IPS-20b (cell line): Measurements from ENCODE around the gene GALP.

ENCODE experiments used
- H3K27ac ChIP-seq: one replicate; pipeline ENCODE4 v1.5.1; 2013; ENCODE audit warnings: low read length
- H3K27me3 ChIP-seq: 2 replicates; pipeline ENCODE4 v1.6.1; 2013; ENCODE audit warnings: mild to moderate bottlenecking, low read length, inconsistent platforms; ENCODE audit not compliant: insufficient read depth
- H3K36me3 ChIP-seq: 2 replicates; pipeline ENCODE4 v1.6.1; 2013; ENCODE audit warnings: low read depth, mild to moderate bottlenecking, inconsistent platforms, low read length, moderate library complexity; ENCODE audit not compliant: insufficient read depth
- H3K4me1 ChIP-seq: 2 replicates; pipeline ENCODE4 v1.6.1; 2013; ENCODE audit warnings: mild to moderate bottlenecking, control low read depth, inconsistent platforms, low read length, moderate library complexity; ENCODE audit not compliant: insufficient read depth
- H3K4me3 ChIP-seq: 2 replicates; pipeline ENCODE4 v1.5.1; 2013; ENCODE audit warnings: mild to moderate bottlenecking, low read length, inconsistent platforms
- H3K9ac ChIP-seq: 2 replicates; pipeline ENCODE4 v1.6.1; 2013; ENCODE audit warnings: low read depth, mild to moderate bottlenecking, inconsistent platforms, low read length, moderate library complexity
- H3K9me3 ChIP-seq: 2 replicates; pipeline ENCODE4 v1.6.1; 2013; ENCODE audit warnings: mild to moderate bottlenecking, low read depth, low read length, inconsistent platforms; ENCODE audit not compliant: insufficient read depth

GALP gene

DNA sequence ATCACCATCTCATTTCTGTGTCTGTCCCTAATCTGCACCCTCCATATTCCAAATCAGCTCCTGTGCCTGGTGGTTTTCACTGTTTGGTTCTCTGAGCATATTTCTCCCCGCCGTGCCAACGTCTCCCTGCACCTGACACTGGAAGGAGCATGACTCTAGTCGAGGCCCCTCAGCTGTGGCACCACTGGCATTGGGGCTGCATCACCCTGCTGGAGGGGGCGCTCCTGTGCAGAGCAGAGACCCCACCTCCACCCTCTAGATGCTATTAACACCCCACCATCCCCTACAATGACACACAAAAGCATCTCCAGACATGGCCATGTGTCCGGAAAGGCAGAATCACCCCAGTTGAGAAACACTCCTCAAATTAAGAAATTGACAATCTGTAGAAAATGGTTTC, 47.1 kb downstream of the GALP start:
- Histone ChIP-seq H3K4me3 (no peak overlapping the region), H3K27ac (no peak overlapping the region), H3K36me3 (no peaks in the 10 kb centered on the region), H3K27me3 (no peaks in the 10 kb centered on the region; the same call in 1 of the 2 replicates), H3K4me1 (no peaks in the 10 kb centered on the region), H3K9ac (no peak overlapping the region), H3K9me3 (no peaks in the 10 kb centered on the region)

DNA sequence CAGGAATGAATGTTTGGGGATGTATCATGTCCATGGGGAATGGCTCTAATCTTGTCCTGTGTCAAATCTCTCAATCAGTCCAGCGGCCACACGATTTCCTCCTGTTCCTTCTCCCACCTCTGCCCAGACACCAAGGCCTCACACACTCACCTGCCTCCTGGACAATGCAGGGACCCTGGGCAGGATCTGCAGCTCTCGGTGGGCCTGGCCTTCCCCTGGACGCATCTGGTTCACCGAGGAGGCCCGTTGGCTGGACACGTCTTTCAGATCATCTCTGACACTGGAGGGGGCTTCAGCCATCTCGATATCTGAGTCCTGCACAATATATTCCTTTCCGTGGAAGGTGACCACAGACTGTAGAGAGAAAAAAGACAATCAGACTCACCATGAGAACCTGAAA, 47.7 kb downstream of the GALP start:
- H3K4me3 ChIP-seq = no peak overlapping the region

More for the DNA sequence above, 47.7 kb downstream of the GALP start:
- Histone ChIP-seq H3K9ac (no peak overlapping the region), H3K36me3 (no peaks in the 10 kb centered on the region), H3K9me3 (no peaks in the 10 kb centered on the region), H3K4me1 (no peaks in the 10 kb centered on the region), H3K27me3 (no peaks in the 10 kb centered on the region), H3K27ac (no peak overlapping the region)
